ENCODE data around the gene MPHOSPH9. TPM values are rescaled to one million over a fixed set of nuclear protein-coding genes. Genes with fewer than 3 reads are reported as not detected.

MPHOSPH9 gene
- total RNA-seq, 1 experiment from 2014 or later: 72.3 TPM

DNA sequence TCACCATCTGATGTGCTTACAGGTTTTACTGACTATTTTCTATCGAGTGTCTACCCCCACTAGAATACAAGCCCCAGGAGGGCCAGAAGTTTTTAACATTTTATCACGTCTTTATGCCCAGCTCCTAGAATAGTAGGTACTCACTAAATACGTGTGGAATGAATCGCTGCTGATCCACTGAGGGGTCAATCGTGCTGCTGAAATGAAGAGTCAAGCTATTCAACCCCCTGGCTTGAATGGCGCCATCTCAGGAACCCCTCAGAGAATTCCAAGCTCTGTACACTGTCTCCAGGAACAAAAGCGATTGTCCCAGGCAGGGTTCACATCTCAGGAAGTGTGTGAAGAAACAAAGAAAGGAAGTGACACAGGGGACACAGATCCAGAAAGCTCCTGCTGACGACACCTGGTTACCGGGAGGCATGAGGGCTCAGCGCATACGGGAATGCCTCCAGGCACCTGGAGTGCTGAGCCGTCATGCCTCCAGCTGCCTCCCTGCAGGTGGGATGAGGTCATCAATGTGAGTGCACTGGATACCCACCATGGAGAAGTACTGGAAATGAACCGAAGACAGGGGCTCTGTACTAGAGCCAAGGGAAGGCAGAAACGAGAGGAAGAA lies 127.6 kb downstream of the MPHOSPH9 start:
- no peak overlapping the region for H3K27ac ChIP-seq (ENCODE audit: low read length)
- H3K4me1 ChIP-seq (ENCODE audit: control insufficient read depth, insufficient read depth, low read length): peaks cover 15% of the 10 kb centered on the region
- H3K4me3 ChIP-seq (ENCODE audit: low read depth in 2 of 2, low read length in 2 of 2): no peak overlapping the region
- no TSS peak for BruUV-seq (replicated peaks)
- TF ChIP-seq TCF7L2 (IDR thresholded peaks at IDR 0.05; ENCODE audit: low read depth, low read length) (no peak), SIN3A (IDR thresholded peaks at IDR 0.05; ENCODE audit: borderline replicate concordance, insufficient read depth, low read depth, low read length) (no peak), POLR2AphosphoS5 (IDR thresholded peaks at IDR 0.05; ENCODE audit: low read depth, low read length) (no peak)
- TF ChIP-seq, protein P1, sequence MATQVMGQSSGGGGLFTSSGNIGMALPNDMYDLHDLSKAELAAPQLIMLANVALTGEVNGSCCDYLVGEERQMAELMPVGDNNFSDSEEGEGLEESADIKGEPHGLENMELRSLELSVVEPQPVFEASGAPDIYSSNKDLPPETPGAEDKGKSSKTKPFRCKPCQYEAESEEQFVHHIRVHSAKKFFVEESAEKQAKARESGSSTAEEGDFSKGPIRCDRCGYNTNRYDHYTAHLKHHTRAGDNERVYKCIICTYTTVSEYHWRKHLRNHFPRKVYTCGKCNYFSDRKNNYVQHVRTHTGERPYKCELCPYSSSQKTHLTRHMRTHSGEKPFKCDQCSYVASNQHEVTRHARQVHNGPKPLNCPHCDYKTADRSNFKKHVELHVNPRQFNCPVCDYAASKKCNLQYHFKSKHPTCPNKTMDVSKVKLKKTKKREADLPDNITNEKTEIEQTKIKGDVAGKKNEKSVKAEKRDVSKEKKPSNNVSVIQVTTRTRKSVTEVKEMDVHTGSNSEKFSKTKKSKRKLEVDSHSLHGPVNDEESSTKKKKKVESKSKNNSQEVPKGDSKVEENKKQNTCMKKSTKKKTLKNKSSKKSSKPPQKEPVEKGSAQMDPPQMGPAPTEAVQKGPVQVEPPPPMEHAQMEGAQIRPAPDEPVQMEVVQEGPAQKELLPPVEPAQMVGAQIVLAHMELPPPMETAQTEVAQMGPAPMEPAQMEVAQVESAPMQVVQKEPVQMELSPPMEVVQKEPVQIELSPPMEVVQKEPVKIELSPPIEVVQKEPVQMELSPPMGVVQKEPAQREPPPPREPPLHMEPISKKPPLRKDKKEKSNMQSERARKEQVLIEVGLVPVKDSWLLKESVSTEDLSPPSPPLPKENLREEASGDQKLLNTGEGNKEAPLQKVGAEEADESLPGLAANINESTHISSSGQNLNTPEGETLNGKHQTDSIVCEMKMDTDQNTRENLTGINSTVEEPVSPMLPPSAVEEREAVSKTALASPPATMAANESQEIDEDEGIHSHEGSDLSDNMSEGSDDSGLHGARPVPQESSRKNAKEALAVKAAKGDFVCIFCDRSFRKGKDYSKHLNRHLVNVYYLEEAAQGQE (IDR thresholded peaks at IDR 0.05; ENCODE audit: insufficient read depth in 1 of 2, low read depth in 2 of 2, low read length in 1 of 2): no peak
- TF ChIP-seq, protein P2, sequence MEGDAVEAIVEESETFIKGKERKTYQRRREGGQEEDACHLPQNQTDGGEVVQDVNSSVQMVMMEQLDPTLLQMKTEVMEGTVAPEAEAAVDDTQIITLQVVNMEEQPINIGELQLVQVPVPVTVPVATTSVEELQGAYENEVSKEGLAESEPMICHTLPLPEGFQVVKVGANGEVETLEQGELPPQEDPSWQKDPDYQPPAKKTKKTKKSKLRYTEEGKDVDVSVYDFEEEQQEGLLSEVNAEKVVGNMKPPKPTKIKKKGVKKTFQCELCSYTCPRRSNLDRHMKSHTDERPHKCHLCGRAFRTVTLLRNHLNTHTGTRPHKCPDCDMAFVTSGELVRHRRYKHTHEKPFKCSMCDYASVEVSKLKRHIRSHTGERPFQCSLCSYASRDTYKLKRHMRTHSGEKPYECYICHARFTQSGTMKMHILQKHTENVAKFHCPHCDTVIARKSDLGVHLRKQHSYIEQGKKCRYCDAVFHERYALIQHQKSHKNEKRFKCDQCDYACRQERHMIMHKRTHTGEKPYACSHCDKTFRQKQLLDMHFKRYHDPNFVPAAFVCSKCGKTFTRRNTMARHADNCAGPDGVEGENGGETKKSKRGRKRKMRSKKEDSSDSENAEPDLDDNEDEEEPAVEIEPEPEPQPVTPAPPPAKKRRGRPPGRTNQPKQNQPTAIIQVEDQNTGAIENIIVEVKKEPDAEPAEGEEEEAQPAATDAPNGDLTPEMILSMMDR (IDR thresholded peaks at IDR 0.05): no peak
- in situ Hi-C loops (cut with HindIII; ENCODE audit: low pct_unique_long_range_greater_than_20kb, low sequenced_read_pairs): no loop called here
- H3K36me3 ChIP-seq (ENCODE audit: control insufficient read depth, insufficient read depth, low read length): no peaks in the 10 kb centered on the region
- H3K9me3 ChIP-seq (ENCODE audit: control insufficient read depth, insufficient read depth, low read depth, low read length): no peaks in the 10 kb centered on the region
- H3K27me3 ChIP-seq (ENCODE audit: control insufficient read depth, insufficient read depth, low read length): no peaks in the 10 kb centered on the region
- CTCF ChIA-PET: no interaction called here
- ATAC-seq (no peak), DNase-seq (ENCODE audit: low read depth, low spot score) (no peak)
- intact Hi-C loops (cut with micrococcal nuclease; ENCODE audit: unreplicated experiment): no loop called here
- POLR2A ChIA-PET: no interaction called here

DNA sequence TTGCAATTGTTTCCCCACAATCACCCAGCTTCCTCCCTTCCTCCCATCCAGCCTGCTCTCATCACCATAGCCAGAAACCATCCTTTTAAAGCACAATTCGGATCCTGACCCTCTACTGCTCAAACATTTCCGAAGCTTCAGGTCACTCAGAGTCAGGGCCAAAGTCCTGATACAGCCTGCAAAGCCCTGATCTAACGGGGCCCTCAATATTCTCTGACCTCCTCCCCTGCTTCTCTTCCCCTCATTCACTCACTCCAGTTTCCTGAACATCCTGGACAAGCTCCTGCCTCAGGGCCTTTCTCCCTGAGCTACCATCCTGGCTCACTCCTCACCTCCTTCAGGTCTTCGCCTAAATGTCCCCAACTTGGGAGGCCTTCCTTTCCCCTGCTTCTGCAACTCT lies 128.1 kb downstream of the MPHOSPH9 start:
- ChIA-PET POLR2A (no interaction called here), CTCF (no interaction called here)
- Histone ChIP-seq H3K9me3 (ENCODE audit: control insufficient read depth, insufficient read depth, low read depth, low read length) (no peaks in the 10 kb centered on the region), H3K4me1 (ENCODE audit: control insufficient read depth, insufficient read depth, low read length) (peaks cover 17% of the 10 kb centered on the region), H3K27ac (ENCODE audit: low read length) (no peak overlapping the region), H3K36me3 (ENCODE audit: control insufficient read depth, insufficient read depth, low read length) (no peaks in the 10 kb centered on the region), H3K27me3 (ENCODE audit: control insufficient read depth, insufficient read depth, low read length) (no peaks in the 10 kb centered on the region), H3K4me3 (ENCODE audit: low read depth in 2 of 2, low read length in 2 of 2) (no peak overlapping the region)
- DNase-seq (ENCODE audit: low read depth, low spot score) (no peak), ATAC-seq (no peak)
- no TSS peak for BruUV-seq (replicated peaks)
- in situ Hi-C loops (cut with HindIII; ENCODE audit: low pct_unique_long_range_greater_than_20kb, low sequenced_read_pairs): no loop called here
- intact Hi-C loops (cut with micrococcal nuclease; ENCODE audit: unreplicated experiment): no loop called here
- TF ChIP-seq, protein P2 (IDR thresholded peaks at IDR 0.05): no peak
- TF ChIP-seq TCF7L2 (IDR thresholded peaks at IDR 0.05; ENCODE audit: low read depth, low read length): no peak
- TF ChIP-seq POLR2AphosphoS5 (IDR thresholded peaks at IDR 0.05; ENCODE audit: low read depth, low read length): no peak
- no peak for TF ChIP-seq SIN3A (IDR thresholded peaks at IDR 0.05; ENCODE audit: borderline replicate concordance, insufficient read depth, low read depth, low read length)
- TF ChIP-seq, protein P1 (IDR thresholded peaks at IDR 0.05; ENCODE audit: insufficient read depth in 1 of 2, low read depth in 2 of 2, low read length in 1 of 2): no peak
